OCI-LY7 (cell line): Measurements from ENCODE around the gene PNRC2. TPM values are rescaled to one million over a fixed set of nuclear protein-coding genes. Genes with fewer than 3 reads are reported as not detected.
"Not testable (repeated sequence)": the region's sequence is repeated elsewhere in the genome, so short reads cannot be mapped to it uniquely, and the experiment has no call there.

ENCODE experiments used
- BruUV-seq: library from RNA; stranded (reverse); fragments of 400-500 nt; replicated peaks from 2 replicates; lab custom pipeline; 2021; lab: Mats Ljungman, UMichigan
- CTCF ChIA-PET: fragments of 300-600 bp; sonication (Branson Sonifier 250); formaldehyde crosslinking; loops from one replicate; lab custom pipeline; 2022; ENCODE audit warnings: antibody characterized with exemption; ENCODE audit not compliant: unreplicated experiment; lab: Charles Lee
- POLR2A ChIA-PET: fragments of 300-600 bp; sonication (Branson Sonifier 250); formaldehyde crosslinking; loops from one replicate; lab custom pipeline; 2022; ENCODE audit warnings: antibody characterized with exemption; lab: Charles Lee
- DNase-seq: peaks from one replicate; pipeline ENCODE4 v3.0.0-alpha.2; 2015; ENCODE audit warnings: low spot score
- H2AFZ ChIP-seq: fragments of 200-600 bp; sonication (generic), shearing (Covaris generic); 2 replicates; pipeline ENCODE4 v1.6.1; 2014; ENCODE audit warnings: mild to moderate bottlenecking, antibody characterized with exemption, low read length, moderate library complexity
- H3K27ac ChIP-seq: fragments of 200-600 bp; sonication (generic); 2 replicates; pipeline ENCODE4 v1.5.1; 2014; ENCODE audit warnings: mixed run types, low read depth, mild to moderate bottlenecking, moderate library complexity, low read length, inconsistent platforms; ENCODE audit not compliant: poor library complexity, severe bottlenecking
- H3K36me3 ChIP-seq: fragments of 200-600 bp; sonication (generic); 2 replicates; pipeline ENCODE4 v1.6.1; 2014; ENCODE audit warnings: mild to moderate bottlenecking, antibody characterized with exemption, low read length, moderate library complexity, mixed read lengths; ENCODE audit not compliant: insufficient read depth
- H3K4me1 ChIP-seq: fragments of 200-600 bp; sonication (generic); 2 replicates; pipeline ENCODE4 v1.5.1; 2014; ENCODE audit warnings: mild to moderate bottlenecking, low read length; ENCODE audit not compliant: insufficient read depth, poor library complexity, severe bottlenecking
- H3K4me2 ChIP-seq: fragments of 200-600 bp; sonication (generic); 2 replicates; pipeline ENCODE4 v1.6.1; 2014; ENCODE audit warnings: mild to moderate bottlenecking, low read length
- H3K4me3 ChIP-seq: fragments of 200-600 bp; sonication (generic); 2 replicates; pipeline ENCODE4 v1.5.1; 2014; ENCODE audit warnings: mild to moderate bottlenecking, low read depth, low read length; ENCODE audit not compliant: poor library complexity, severe bottlenecking
- H3K79me2 ChIP-seq: fragments of 200-600 bp; sonication (generic); 2 replicates; pipeline ENCODE4 v1.6.1; 2016; ENCODE audit warnings: low read depth, mild to moderate bottlenecking, low read length, moderate library complexity, mixed read lengths; ENCODE audit not compliant: insufficient read depth
- H3K9me2 ChIP-seq: fragments of 200-600 bp; sonication (generic); 2 replicates; pipeline ENCODE4 v1.6.1; 2016; ENCODE audit warnings: mild to moderate bottlenecking, low read length, mixed read lengths; ENCODE audit not compliant: insufficient read depth
- H3K9me3 ChIP-seq: fragments of 200-600 bp; sonication (generic); 2 replicates; pipeline ENCODE4 v1.6.1; 2014; ENCODE audit warnings: mild to moderate bottlenecking, mixed run types, low read length, mixed read lengths
- H4K20me1 ChIP-seq: fragments of 200-600 bp; sonication (generic); 2 replicates; pipeline ENCODE4 v1.6.1; 2014; ENCODE audit warnings: mild to moderate bottlenecking, antibody characterized with exemption, low read length, moderate library complexity, mixed read lengths; ENCODE audit not compliant: insufficient read depth
- CTCF ChIP-seq: fragments of 200-600 bp; sonication (generic); conservative IDR thresholded peaks from 2 replicates; pipeline ENCODE4 v1.5.1; 2014; ENCODE audit warnings: mild to moderate bottlenecking, antibody characterized with exemption, low read length, moderate library complexity, mixed read lengths
- EZH2phosphoT487 ChIP-seq: fragments of 200-600 bp; sonication (generic); IDR thresholded peaks from 2 replicates; pipeline ENCODE4 v1.6.1; 2018; ENCODE audit warnings: low read depth, borderline replicate concordance, mild to moderate bottlenecking, mixed run types, antibody characterized with exemption, low read length, moderate library complexity, mixed read lengths
- intact Hi-C: fragments of 100-400 bp; cut with micrococcal nuclease; formaldehyde crosslinking; loops from one replicate; pipeline ENCODE4 v1.10.0; 2022; ENCODE audit not compliant: unreplicated experiment
- total RNA-seq, 2 experiments: library from RNA; depleted of rRNA in 1 of 2; stranded (reverse); fragments of >200 nt in 1 of 2; shearing (Covaris generic) in 1 of 2; gene quantifications; 2 replicates each; pipeline ENCODE4 v1.2.3, GENCODE V29; 2014 to 2022

PNRC2 gene
- total RNA-seq, 2 experiments from 2014 or later: 129 to 198 TPM

- H3K9me3 ChIP-seq: peaks cover 5% of the 10 kb centered on the region; the same call in 1 of the 2 replicates
- CTCF ChIA-PET: no interaction called here
- TF ChIP-seq CTCF (no peak), EZH2phosphoT487 (no peak)
Observed at GRCh38 chr1:24004132-24004531, 44.5 kb downstream of the PNRC2 start.

GRCh38 chr1:24005163-24005562, 45.5 kb downstream of the PNRC2 start:
- Histone ChIP-seq H3K27ac (no peak overlapping the region), H2AFZ (no peak overlapping the region), H3K9me2 (no peaks in the 10 kb centered on the region), H3K9me3 (peaks cover 5% of the 10 kb centered on the region; the same call in 1 of the 2 replicates), H3K4me1 (no peaks in the 10 kb centered on the region), H3K4me3 (no peak overlapping the region), H3K4me2 (no peak overlapping the region), H3K36me3 (no peaks in the 10 kb centered on the region), H3K79me2 (no peaks in the 10 kb centered on the region), H4K20me1 (no peaks in the 10 kb centered on the region)
- BruUV-seq: no TSS peak
- intact Hi-C loops: no loop called here
- no peak for TF ChIP-seq EZH2phosphoT487
- TF ChIP-seq CTCF: no peak
- ChIA-PET POLR2A (no interaction called here), CTCF (no interaction called here)
- DNase-seq: no peak

More at GRCh38 chr1:24004132-24004531, 44.5 kb downstream of the PNRC2 start:
- DNase-seq: no peak
- Histone ChIP-seq H4K20me1 (no peaks in the 10 kb centered on the region), H3K36me3 (no peaks in the 10 kb centered on the region), H3K79me2 (no peaks in the 10 kb centered on the region), H3K9me2 (no peaks in the 10 kb centered on the region), H3K4me2 (no peak overlapping the region), H3K4me1 (no peaks in the 10 kb centered on the region), H3K4me3 (no peak overlapping the region), H3K27ac (no peak overlapping the region), H2AFZ (no peak overlapping the region)
- POLR2A ChIA-PET: interaction anchor here (0.6 to 1.7 kb wide), 4 partner anchors 10 to 685 kb away, joined by 3 to 5 read pairs (median 3); no protein-coding TSS in a partner anchor
- intact Hi-C loops: no loop called here
- BruUV-seq: no TSS peak

DNA sequence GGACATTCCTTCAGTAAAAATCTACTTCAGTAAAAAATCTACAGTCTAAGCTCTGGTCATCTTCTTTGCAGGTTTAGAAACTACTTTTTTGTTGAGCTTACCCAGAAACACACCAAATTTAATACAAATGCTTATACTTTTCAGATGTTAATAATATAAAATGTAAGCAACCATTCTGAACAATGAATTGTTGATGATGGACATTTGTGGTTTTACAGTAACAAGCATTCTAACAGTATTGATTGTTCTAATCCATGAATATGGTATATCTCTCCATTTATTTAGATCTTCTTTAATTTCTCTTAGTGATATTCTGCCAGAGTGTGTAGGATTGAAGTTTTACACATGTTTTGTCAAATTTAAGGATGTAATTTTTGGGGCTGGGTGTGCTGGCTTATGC, 47.5 kb downstream of the PNRC2 start:
- CTCF ChIA-PET: no interaction called here

GRCh38 chr1:24008574-24009184, 49.1 kb downstream of the PNRC2 start:
- H3K4me2 ChIP-seq, H3K9me3 ChIP-seq, H3K36me3 ChIP-seq, DNase-seq, H2AFZ ChIP-seq, CTCF ChIA-PET, H3K27ac ChIP-seq, H3K4me1 ChIP-seq, H3K4me3 ChIP-seq, BruUV-seq, H3K9me2 ChIP-seq, H4K20me1 ChIP-seq, intact Hi-C loops, H3K79me2 ChIP-seq: not testable (repeated sequence)
- POLR2A ChIA-PET: interaction anchor here (0.6 to 0.7 kb wide), 3 partner anchors 154 to 353 kb away, joined by 3 to 5 read pairs (median 4); no protein-coding TSS in a partner anchor

More for the DNA sequence above, 47.5 kb downstream of the PNRC2 start:
- H3K9me2 ChIP-seq: no peaks in the 10 kb centered on the region
- no peak overlapping the region for H3K4me2 ChIP-seq
- H3K79me2 ChIP-seq: no peaks in the 10 kb centered on the region
- POLR2A ChIA-PET: no interaction called here
- no peaks in the 10 kb centered on the region for H3K4me1 ChIP-seq
- H2AFZ ChIP-seq: no peak overlapping the region
- no peaks in the 10 kb centered on the region for H4K20me1 ChIP-seq
- peaks cover 5% of the 10 kb centered on the region; the same call in 1 of the 2 replicates for H3K9me3 ChIP-seq
- TF ChIP-seq CTCF (no peak), EZH2phosphoT487 (no peak)
- no peak overlapping the region for H3K27ac ChIP-seq
- no peak for DNase-seq
- no TSS peak for BruUV-seq
- no peak overlapping the region for H3K4me3 ChIP-seq
- intact Hi-C loops: no loop called here
- no peaks in the 10 kb centered on the region for H3K36me3 ChIP-seq
